SIG-M5 (cell line): Measurements from ENCODE around the gene TRIP12.
"Not testable (repeated sequence)": the region's sequence is repeated elsewhere in the genome, so short reads cannot be mapped to it uniquely, and the experiment has no call there.

Experiments used
- DNase-seq: peaks from one replicate; lab custom pipeline; 2025; lab: John Stamatoyannopoulos, UW

The TRIP12 gene

GRCh38 chr2:229920011-229920641 is 1.7 kb downstream of the TRIP12 start:
- no peak for DNase-seq

GRCh38 chr2:229917793-229918192 is 4.0 kb downstream of the TRIP12 start:
- no peak for DNase-seq

GRCh38 chr2:229914171-229914570 is 7.6 kb downstream of the TRIP12 start:
- DNase-seq = peak; percentile 1

- DNase-seq = no peak
Measured at GRCh38 chr2:229910832-229911412, 10.9 kb downstream of the TRIP12 start.

- DNase-seq = no peak
Measured at GRCh38 chr2:229910147-229910831, 11.5 kb downstream of the TRIP12 start.

GRCh38 chr2:229909090-229909489 is 12.7 kb downstream of the TRIP12 start:
- no peak for DNase-seq

GRCh38 chr2:229905601-229906000 is 16.2 kb downstream of the TRIP12 start:
- no peak for DNase-seq

- no peak for DNase-seq
Measured at GRCh38 chr2:229903037-229903436, 18.8 kb downstream of the TRIP12 start.

- DNase-seq = no peak
Measured at GRCh38 chr2:229901819-229902218, 20.0 kb downstream of the TRIP12 start.

GRCh38 chr2:229900514-229900913 is 21.3 kb downstream of the TRIP12 start:
- not testable (repeated sequence) for DNase-seq

GRCh38 chr2:229900012-229900411 is 21.8 kb downstream of the TRIP12 start:
- DNase-seq = no peak

- no peak for DNase-seq
Measured at GRCh38 chr2:229899604-229900003, 22.2 kb downstream of the TRIP12 start.

GRCh38 chr2:229896857-229897256 is 25.0 kb downstream of the TRIP12 start:
- no peak for DNase-seq

- DNase-seq = no peak
Measured at GRCh38 chr2:229889023-229889422, 32.8 kb downstream of the TRIP12 start.

- DNase-seq = no peak
Measured at GRCh38 chr2:229888031-229888430, 33.8 kb downstream of the TRIP12 start.

- no peak for DNase-seq
Measured at GRCh38 chr2:229887441-229887840, 34.4 kb downstream of the TRIP12 start.

- no peak for DNase-seq
Measured at GRCh38 chr2:229884775-229885699, 36.8 kb downstream of the TRIP12 start.

GRCh38 chr2:229882583-229882982 is 39.2 kb downstream of the TRIP12 start:
- DNase-seq = no peak

GRCh38 chr2:229880892-229881586 is 40.8 kb downstream of the TRIP12 start:
- DNase-seq = no peak

- no peak for DNase-seq
Measured at GRCh38 chr2:229879191-229879950, 42.4 kb downstream of the TRIP12 start.

- DNase-seq = no peak
Measured at GRCh38 chr2:229875549-229875948, 46.3 kb downstream of the TRIP12 start.
